Activated CD8-positive, alpha-beta T cell treated with anti-CD3 and anti-CD28 coated beads for 36 hours (primary cell): Measurements from ENCODE around the gene FES. TPM values are rescaled to one million over a fixed set of nuclear protein-coding genes. Genes with fewer than 3 reads are reported as not detected.

Experiments used
- ATAC-seq: fragments of 200-7000 bp; cut with Tn5 transposase; one replicate; pipeline ENCODE4 v1.10.0; 2021; ENCODE audit warnings: mild to moderate bottlenecking, moderate library complexity
- CTCF ChIA-PET: fragments of 350-600 bp; sonication (Branson Sonifier 250); formaldehyde crosslinking; loops from one replicate; lab custom pipeline; 2021; ENCODE audit warnings: antibody characterized with exemption; lab: Charles Lee
- POLR2A ChIA-PET: fragments of 350-600 bp; sonication (Branson Sonifier 250); formaldehyde crosslinking; loops from one replicate; lab custom pipeline; 2021; ENCODE audit warnings: antibody characterized with exemption; lab: Charles Lee
- DNase-seq: peaks from one replicate; pipeline ENCODE4 v3.0.0-alpha.2; 2020
- H3K27ac Mint-ChIP-seq: one replicate; pipeline ENCODE4 v1.8.0; 2021; ENCODE audit warnings: mild to moderate bottlenecking, mixed read lengths
- H3K27me3 Mint-ChIP-seq: one replicate; pipeline ENCODE4 v1.8.0; 2021; ENCODE audit warnings: mixed read lengths
- H3K36me3 Mint-ChIP-seq: one replicate; pipeline ENCODE4 v1.8.0; 2021; ENCODE audit warnings: low read depth, mixed read lengths
- H3K4me1 Mint-ChIP-seq: one replicate; pipeline ENCODE4 v1.8.0; 2021; ENCODE audit warnings: low read depth, mixed read lengths
- H3K4me3 Mint-ChIP-seq: one replicate; pipeline ENCODE4 v1.8.0; 2021; ENCODE audit warnings: mild to moderate bottlenecking, moderate library complexity, mixed read lengths
- H3K9me3 Mint-ChIP-seq: one replicate; pipeline ENCODE4 v1.8.0; 2021; ENCODE audit warnings: mixed read lengths
- CTCF ChIP-seq: fragments of 200-600 bp; IDR thresholded peaks from one replicate; pipeline ENCODE4 v1.8.0; 2022; ENCODE audit warnings: antibody characterized with exemption, mild to moderate bottlenecking
- intact Hi-C: fragments of 100-400 bp; cut with micrococcal nuclease; formaldehyde crosslinking; loops from one replicate; pipeline ENCODE4 v1.10.0; 2022
- total RNA-seq, 2 experiments: library from RNA; stranded (reverse); gene quantifications; one replicate each; pipeline ENCODE4 v1.2.3, GENCODE V29; 2021

The FES gene
- total RNA-seq, 2 experiments from 2014 or later, result 4.1 to 4.6 TPM

- Mint-ChIP-seq H3K4me3 (peak overlapping the region; percentile 90), H3K36me3 (peaks cover 18% of the 10 kb centered on the region), H3K27me3 (peaks cover 1% of the 10 kb centered on the region), H3K4me1 (peaks cover 51% of the 10 kb centered on the region), H3K27ac (peak overlapping the region; percentile 94), H3K9me3 (no peaks in the 10 kb centered on the region)
- ChIA-PET CTCF (interaction anchor here (1.1 to 2.4 kb wide), 2 partner anchors 16 to 63 kb away, joined by 7 to 19 read pairs; partner anchors contain the start of genes FES and HDDC3), POLR2A (interaction anchor here (0.6 to 2.6 kb wide), 7 partner anchors 11 to 149 kb away, joined by 3 to 14 read pairs (median 7); no protein-coding TSS in a partner anchor)
- ATAC-seq, result peak; percentile 61
- intact Hi-C loops, result loop anchor here (2.0 to 5.0 kb wide), 3 partner anchors 17 to 52 kb away; no protein-coding TSS in a partner anchor
- TF ChIP-seq CTCF, result no peak
- peak; percentile 71 for DNase-seq
Observed at GRCh38 chr15:90869601-90870353, 14.5 kb upstream of the FES start.

GRCh38 chr15:90870354-90871138 is 13.8 kb upstream of the FES start:
- H3K4me1 Mint-ChIP-seq, result peaks cover 52% of the 10 kb centered on the region
- peaks cover 19% of the 10 kb centered on the region for H3K36me3 Mint-ChIP-seq
- POLR2A ChIA-PET, result interaction anchor here (0.8 to 2.6 kb wide), 11 partner anchors 11 to 340 kb away, joined by 3 to 14 read pairs (median 5); partner anchors contain the start of gene BLM
- CTCF ChIA-PET, result interaction anchor here (0.9 to 2.4 kb wide), 3 partner anchors 15 to 63 kb away, joined by 3 to 19 read pairs (median 7); partner anchors contain the start of genes FES and HDDC3
- peaks cover 1% of the 10 kb centered on the region for H3K27me3 Mint-ChIP-seq
- no peaks in the 10 kb centered on the region for H3K9me3 Mint-ChIP-seq
- intact Hi-C loops, result loop anchor here (2.0 to 5.0 kb wide), 3 partner anchors 18 to 53 kb away; no protein-coding TSS in a partner anchor
- no peak for TF ChIP-seq CTCF
- H3K27ac Mint-ChIP-seq, result peak overlapping the region; percentile 94
- ATAC-seq (peak; percentile 18), DNase-seq (no peak)
- peak overlapping the region; percentile 90 for H3K4me3 Mint-ChIP-seq

GRCh38 chr15:90871139-90871715 is 13.1 kb upstream of the FES start:
- ATAC-seq (peak; percentile 7), DNase-seq (no peak)
- Mint-ChIP-seq H3K9me3 (no peaks in the 10 kb centered on the region), H3K36me3 (peaks cover 19% of the 10 kb centered on the region), H3K4me3 (peak overlapping the region; percentile 90), H3K4me1 (peaks cover 52% of the 10 kb centered on the region), H3K27ac (peak overlapping the region; percentile 94), H3K27me3 (peaks cover 1% of the 10 kb centered on the region)
- TF ChIP-seq CTCF, result no peak
- ChIA-PET CTCF (interaction anchor here (0.9 to 2.4 kb wide), 3 partner anchors 14 to 62 kb away, joined by 3 to 19 read pairs (median 7); partner anchors contain the start of genes FES and HDDC3), POLR2A (interaction anchor here (0.6 to 2.6 kb wide), 11 partner anchors 15 to 341 kb away, joined by 3 to 14 read pairs (median 5); partner anchors contain the start of gene BLM)
- intact Hi-C loops, result loop anchor here (2.0 to 5.0 kb wide), 3 partner anchors 18 to 54 kb away; no protein-coding TSS in a partner anchor

- intact Hi-C loops, result loop anchor here (2.0 to 5.0 kb wide), 3 partner anchors 19 to 55 kb away; no protein-coding TSS in a partner anchor
- ChIA-PET CTCF (interaction anchor here (2.4 kb wide), 1 partner anchor 14 kb away, joined by 19 read pairs; the partner anchor contains the start of gene FES), POLR2A (interaction anchor here (0.6 to 2.6 kb wide), 9 partner anchors 14 to 82 kb away, joined by 3 to 14 read pairs (median 5); no protein-coding TSS in a partner anchor)
- H3K36me3 Mint-ChIP-seq, result peaks cover 26% of the 10 kb centered on the region
- TF ChIP-seq CTCF, result no peak
- peaks cover 55% of the 10 kb centered on the region for H3K4me1 Mint-ChIP-seq
- H3K27ac Mint-ChIP-seq, result peak overlapping the region; percentile 89
- H3K4me3 Mint-ChIP-seq, result peak overlapping the region; percentile 83
- no peaks in the 10 kb centered on the region for H3K9me3 Mint-ChIP-seq
- no peak for DNase-seq
- peak; percentile 15 for ATAC-seq
- no peaks in the 10 kb centered on the region for H3K27me3 Mint-ChIP-seq
Observed at GRCh38 chr15:90871716-90872485, 12.4 kb upstream of the FES start.
